ENCODE results near the gene RYR3. TPM values are rescaled to one million over a fixed set of nuclear protein-coding genes. Genes with fewer than 3 reads are reported as not detected.

Gene RYR3
- total RNA-seq, 1 experiment from 2014 or later: not detected

GRCh38 chr15:33852570-33852969 is 541.8 kb downstream of the RYR3 start:
- intact Hi-C loops (cut with micrococcal nuclease): no loop called here
- ChIA-PET CTCF (no interaction called here), POLR2A (interaction anchor here (0.6 to 0.7 kb wide), 2 partner anchors 538 to 1468 kb away, joined by 3 read pairs; no protein-coding TSS in a partner anchor)
- no peak overlapping the region for H3K4me3 Mint-ChIP-seq (ENCODE audit: unreplicated experiment)
- peaks cover 5% of the 10 kb centered on the region for H3K36me3 Mint-ChIP-seq (ENCODE audit: insufficient read depth, unreplicated experiment)
- DNase-seq (ENCODE audit: unreplicated experiment): peak; percentile 17
- H3K4me1 Mint-ChIP-seq (ENCODE audit: insufficient read depth, unreplicated experiment): no peaks in the 10 kb centered on the region
- no peak for TF ChIP-seq CTCF (IDR thresholded peaks at IDR 0.05; ENCODE audit: unreplicated experiment)
- no peak overlapping the region for H3K27ac Mint-ChIP-seq (ENCODE audit: low read depth, unreplicated experiment)
- H3K27me3 Mint-ChIP-seq (ENCODE audit: insufficient read depth, unreplicated experiment): no peaks in the 10 kb centered on the region
- no peaks in the 10 kb centered on the region for H3K9me3 Mint-ChIP-seq (ENCODE audit: unreplicated experiment)
- BruUV-seq (replicated peaks): no TSS peak

GRCh38 chr15:33857726-33858125 is 547.0 kb downstream of the RYR3 start:
- H3K9me3 Mint-ChIP-seq (ENCODE audit: unreplicated experiment): no peaks in the 10 kb centered on the region
- ChIA-PET POLR2A (no interaction called here), CTCF (no interaction called here)
- DNase-seq (ENCODE audit: unreplicated experiment): no peak
- H3K4me1 Mint-ChIP-seq (ENCODE audit: insufficient read depth, unreplicated experiment): peaks cover 20% of the 10 kb centered on the region
- TF ChIP-seq CTCF (IDR thresholded peaks at IDR 0.05; ENCODE audit: unreplicated experiment): no peak
- intact Hi-C loops (cut with micrococcal nuclease): no loop called here
- H3K36me3 Mint-ChIP-seq (ENCODE audit: insufficient read depth, unreplicated experiment): peaks cover 6% of the 10 kb centered on the region
- H3K4me3 Mint-ChIP-seq (ENCODE audit: unreplicated experiment): no peak overlapping the region
- no peak overlapping the region for H3K27ac Mint-ChIP-seq (ENCODE audit: low read depth, unreplicated experiment)
- H3K27me3 Mint-ChIP-seq (ENCODE audit: insufficient read depth, unreplicated experiment): no peaks in the 10 kb centered on the region
- BruUV-seq (replicated peaks): no TSS peak

- Mint-ChIP-seq H3K4me3 (ENCODE audit: unreplicated experiment) (no peak overlapping the region), H3K27ac (ENCODE audit: low read depth, unreplicated experiment) (no peak overlapping the region), H3K27me3 (ENCODE audit: insufficient read depth, unreplicated experiment) (no peaks in the 10 kb centered on the region), H3K4me1 (ENCODE audit: insufficient read depth, unreplicated experiment) (peaks cover 20% of the 10 kb centered on the region), H3K9me3 (ENCODE audit: unreplicated experiment) (no peaks in the 10 kb centered on the region), H3K36me3 (ENCODE audit: insufficient read depth, unreplicated experiment) (peaks cover 6% of the 10 kb centered on the region)
- BruUV-seq (replicated peaks): no TSS peak
- ChIA-PET CTCF (no interaction called here), POLR2A (no interaction called here)
- DNase-seq (ENCODE audit: unreplicated experiment): no peak
- TF ChIP-seq CTCF (IDR thresholded peaks at IDR 0.05; ENCODE audit: unreplicated experiment): no peak
- intact Hi-C loops (cut with micrococcal nuclease): no loop called here
These were observed 548.1 kb downstream of the RYR3 start for GRCh38 chr15:33858836-33859235.

GRCh38 chr15:33859992-33860545 is 549.3 kb downstream of the RYR3 start:
- no peak for TF ChIP-seq CTCF (IDR thresholded peaks at IDR 0.05; ENCODE audit: unreplicated experiment)
- DNase-seq (ENCODE audit: unreplicated experiment): no peak
- ChIA-PET CTCF (interaction anchor here (0.6 to 1.5 kb wide), 6 partner anchors 18 to 785 kb away, joined by 3 to 4 read pairs (median 3); no protein-coding TSS in a partner anchor), POLR2A (no interaction called here)
- no peaks in the 10 kb centered on the region for H3K9me3 Mint-ChIP-seq (ENCODE audit: unreplicated experiment)
- H3K27me3 Mint-ChIP-seq (ENCODE audit: insufficient read depth, unreplicated experiment): no peaks in the 10 kb centered on the region
- BruUV-seq (replicated peaks): no TSS peak
- intact Hi-C loops (cut with micrococcal nuclease): no loop called here
- H3K4me3 Mint-ChIP-seq (ENCODE audit: unreplicated experiment): no peak overlapping the region
- H3K36me3 Mint-ChIP-seq (ENCODE audit: insufficient read depth, unreplicated experiment): peaks cover 19% of the 10 kb centered on the region
- peaks cover 20% of the 10 kb centered on the region for H3K4me1 Mint-ChIP-seq (ENCODE audit: insufficient read depth, unreplicated experiment)
- H3K27ac Mint-ChIP-seq (ENCODE audit: low read depth, unreplicated experiment): peak overlapping the region; percentile 20

Measured in MCF 10A (cell line).